ENCODE data around the gene SAP130. TPM values are rescaled to one million over a fixed set of nuclear protein-coding genes. Genes with fewer than 3 reads are reported as not detected.

The SAP130 gene
- total RNA-seq, 2 donors from 2014 or later, result 47.7 to 58.9 TPM

- Histone ChIP-seq H3K9me3 (ENCODE audit: control insufficient read depth, low read length) (peaks cover 48% of the 10 kb centered on the region), H3K36me3 (ENCODE audit: control insufficient read depth, insufficient read depth, low read length) (no peaks in the 10 kb centered on the region), H3K4me1 (ENCODE audit: control insufficient read depth, insufficient read depth, low read length) (no peaks in the 10 kb centered on the region), H3K9ac (ENCODE audit: extremely low read depth, low read length, poor library complexity, severe bottlenecking) (no peak overlapping the region), H3K27ac (ENCODE audit: low read depth, low read length) (no peak overlapping the region), H3K4me3 (ENCODE audit: low read length) (no peak overlapping the region), H3K27me3 (ENCODE audit: control insufficient read depth, insufficient read depth, low read length, poor library complexity, severe bottlenecking) (no peaks in the 10 kb centered on the region)
- Mint-ChIP-seq H3K4me3 (no peak overlapping the region), H3K27ac (no peak overlapping the region), H3K4me1 (no peaks in the 10 kb centered on the region), H3K27me3 (ENCODE audit: insufficient read depth) (peaks cover 22% of the 10 kb centered on the region), H3K9me3 (peaks cover 57% of the 10 kb centered on the region), H3K36me3 (ENCODE audit: low read depth) (no peaks in the 10 kb centered on the region)
- 83 to 84% methylated on average over 8 of the region's 8 CpGs for WGBS, 2 experiments (ENCODE audit: insufficient coverage in 1 of 2, insufficient read length in 1 of 2)
- TF ChIP-seq CTCF (conservative IDR thresholded peaks at IDR 0.05), result no peak
- DNase-seq, result no peak
These were observed 12.4 kb upstream of the SAP130 start for GRCh38 chr2:128040166-128040771.

- no peaks in the 10 kb centered on the region for H3K4me1 ChIP-seq (ENCODE audit: control insufficient read depth, insufficient read depth, low read length)
- H3K27me3 Mint-ChIP-seq (ENCODE audit: insufficient read depth), result peaks cover 22% of the 10 kb centered on the region
- peaks cover 52% of the 10 kb centered on the region for H3K9me3 ChIP-seq (ENCODE audit: control insufficient read depth, low read length)
- H3K9me3 Mint-ChIP-seq, result peaks cover 62% of the 10 kb centered on the region
- no peak overlapping the region for H3K9ac ChIP-seq (ENCODE audit: extremely low read depth, low read length, poor library complexity, severe bottlenecking)
- no peak overlapping the region for H3K4me3 Mint-ChIP-seq
- 90 to 93% methylated on average over 3 to 9 of the region's 9 CpGs for WGBS, 2 experiments (ENCODE audit: insufficient coverage in 1 of 2, insufficient read length in 1 of 2)
- H3K27me3 ChIP-seq (ENCODE audit: control insufficient read depth, insufficient read depth, low read length, poor library complexity, severe bottlenecking), result no peaks in the 10 kb centered on the region
- no peak overlapping the region for H3K4me3 ChIP-seq (ENCODE audit: low read length)
- H3K27ac ChIP-seq (ENCODE audit: low read depth, low read length), result no peak overlapping the region
- no peaks in the 10 kb centered on the region for H3K36me3 ChIP-seq (ENCODE audit: control insufficient read depth, insufficient read depth, low read length)
- no peak for TF ChIP-seq CTCF (conservative IDR thresholded peaks at IDR 0.05)
- no peak overlapping the region for H3K27ac Mint-ChIP-seq
- H3K36me3 Mint-ChIP-seq (ENCODE audit: low read depth), result no peaks in the 10 kb centered on the region
- H3K4me1 Mint-ChIP-seq, result no peaks in the 10 kb centered on the region
- DNase-seq, result no peak
These were observed 11.7 kb upstream of the SAP130 start for GRCh38 chr2:128039535-128039934.

DNA sequence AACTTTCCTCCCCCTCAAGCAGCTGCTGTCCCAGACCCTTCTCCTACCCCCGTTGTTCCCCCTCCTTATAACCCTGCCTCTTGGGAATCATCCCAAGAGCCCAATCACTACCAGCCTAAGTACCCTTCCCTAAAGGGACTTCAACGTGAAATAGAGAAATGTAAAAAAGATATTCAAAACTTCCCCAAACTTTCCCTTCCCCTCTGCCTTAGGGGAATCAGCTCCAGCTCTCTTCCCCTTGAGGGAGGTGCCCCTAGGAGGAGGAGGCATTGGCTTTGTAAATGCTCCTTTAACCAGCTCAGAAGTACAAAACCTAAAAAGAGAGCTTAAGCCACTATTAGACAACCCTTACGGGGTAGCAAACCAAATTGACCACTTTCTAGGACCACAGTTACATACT is 10.6 kb upstream of the SAP130 start:
- Mint-ChIP-seq H3K4me3 (no peak overlapping the region), H3K27me3 (ENCODE audit: insufficient read depth) (peaks cover 20% of the 10 kb centered on the region), H3K27ac (no peak overlapping the region), H3K4me1 (no peaks in the 10 kb centered on the region), H3K36me3 (ENCODE audit: low read depth) (no peaks in the 10 kb centered on the region), H3K9me3 (peaks cover 52% of the 10 kb centered on the region)
- Histone ChIP-seq H3K4me3 (ENCODE audit: low read length) (no peak overlapping the region), H3K9me3 (ENCODE audit: control insufficient read depth, low read length) (peaks cover 42% of the 10 kb centered on the region), H3K4me1 (ENCODE audit: control insufficient read depth, insufficient read depth, low read length) (no peaks in the 10 kb centered on the region), H3K9ac (ENCODE audit: extremely low read depth, low read length, poor library complexity, severe bottlenecking) (no peak overlapping the region), H3K27ac (ENCODE audit: low read depth, low read length) (no peak overlapping the region), H3K36me3 (ENCODE audit: control insufficient read depth, insufficient read depth, low read length) (no peaks in the 10 kb centered on the region), H3K27me3 (ENCODE audit: control insufficient read depth, insufficient read depth, low read length, poor library complexity, severe bottlenecking) (no peaks in the 10 kb centered on the region)
- TF ChIP-seq CTCF (conservative IDR thresholded peaks at IDR 0.05), result no peak
- WGBS, 2 experiments (ENCODE audit: insufficient coverage in 1 of 2, insufficient read length in 1 of 2), result 77% methylated on average over 2 of the region's 3 CpGs; no CpG with 5 or more reads in 1 of the 2 experiments
- DNase-seq, result no peak
